Fibroblast of lung (primary cell): ENCODE data around the gene ZBTB40. TPM values are rescaled to one million over a fixed set of nuclear protein-coding genes. Genes with fewer than 3 reads are reported as not detected.

Source experiments
- DNase-seq, 2 donors: peaks; one replicate each; pipeline versions ENCODE4 v3.0.0 to v3.0.0-alpha.2; 2010; ENCODE audit warnings: low read depth in 2 of 2
- H2AFZ ChIP-seq: 2 replicates; pipeline ENCODE4 v1.5.1; 2012; ENCODE audit warnings: low read length, control low read depth, inconsistent platforms
- H3K27ac ChIP-seq: 2 replicates; pipeline ENCODE4 v1.5.1; 2011; ENCODE audit warnings: low read length, control low read depth; ENCODE audit not compliant: insufficient read depth
- H3K27me3 ChIP-seq: 2 replicates; pipeline ENCODE4 v1.5.1; 2011; ENCODE audit warnings: mild to moderate bottlenecking, low read length; ENCODE audit not compliant: control insufficient read depth, insufficient read depth
- H3K36me3 ChIP-seq: 2 replicates; pipeline ENCODE4 v1.5.1; 2011; ENCODE audit warnings: low read length; ENCODE audit not compliant: control insufficient read depth, insufficient read depth
- H3K4me1 ChIP-seq: 2 replicates; pipeline ENCODE4 v1.5.1; 2011; ENCODE audit warnings: low read length; ENCODE audit not compliant: control insufficient read depth, insufficient read depth; ENCODE audit errors: extremely low read depth
- H3K4me2 ChIP-seq: 2 replicates; pipeline ENCODE4 v1.5.1; 2011; ENCODE audit warnings: low read length, control low read depth; ENCODE audit not compliant: insufficient read depth; ENCODE audit errors: extremely low read depth
- H3K4me3 ChIP-seq, 4 experiments: fragments of 200-600 bp in 1 of 4; sonication (generic) in 1 of 4; replicated peaks in 1 of 4; 2 replicates each; pipeline ENCODE4 v1.5.1; 2011 to 2016; ENCODE audit warnings: low read length in 4 of 4, low read depth in 3 of 4, mild to moderate bottlenecking in 3 of 4, control low read depth in 2 of 4, inconsistent platforms in 1 of 4, mixed read lengths in 1 of 4; ENCODE audit not compliant: insufficient read depth in 1 of 4; ENCODE audit errors: control extremely low read depth in 1 of 4
- H3K79me2 ChIP-seq: 2 replicates; pipeline ENCODE4 v1.5.1; 2012; ENCODE audit warnings: mild to moderate bottlenecking, low read length, inconsistent platforms; ENCODE audit not compliant: control insufficient read depth, insufficient read depth
- H3K9ac ChIP-seq: 2 replicates; pipeline ENCODE4 v1.5.1; 2011; ENCODE audit warnings: mild to moderate bottlenecking, low read length, control low read depth; ENCODE audit not compliant: insufficient read depth
- H3K9me3 ChIP-seq: 2 replicates; pipeline ENCODE4 v1.5.1; 2012; ENCODE audit warnings: low read depth, low read length; ENCODE audit not compliant: control insufficient read depth, insufficient read depth
- H4K20me1 ChIP-seq: 2 replicates; pipeline ENCODE4 v1.5.1; 2011; ENCODE audit warnings: low read length; ENCODE audit not compliant: control insufficient read depth, insufficient read depth; ENCODE audit errors: extremely low read depth
- CTCF ChIP-seq, 2 donors: IDR thresholded peaks in 1 of 2; conservative IDR thresholded peaks in 1 of 2; 1 replicate in 1 of 2; 2 replicates in 1 of 2; pipeline ENCODE4 v1.5.1; 2011 to 2012; ENCODE audit warnings: low read length in 2 of 2, control low read depth in 1 of 2, inconsistent platforms in 1 of 2, low read depth in 1 of 2, mild to moderate bottlenecking in 1 of 2
- EZH2 ChIP-seq: IDR thresholded peaks from 2 replicates; pipeline ENCODE4 v1.5.1; 2012; ENCODE audit warnings: low read length, control low read depth, mild to moderate bottlenecking; ENCODE audit errors: missing control alignments
- polyA plus RNA-seq, 2 donors: library from polyadenylated mRNA; depleted of rRNA in 1 of 2; stranded (reverse) in 1 of 2; unstranded in 1 of 2; fragments of >200 nt; gene quantifications; 2 replicates each; pipeline ENCODE4 v1.2.1, GENCODE V29; 2011 to 2012; ENCODE audit warnings: missing spikeins in 1 of 2
- total RNA-seq: library from RNA; depleted of rRNA; stranded (reverse); fragments of >200 nt; gene quantifications from 2 replicates; pipeline ENCODE4 v1.2.1, GENCODE V29; 2014

ZBTB40 gene
- total and polyA plus RNA-seq, 2 donors (not counting 1 experiment from before 2014, with no cell fraction given) = 3.4 to 12.4 TPM

DNA sequence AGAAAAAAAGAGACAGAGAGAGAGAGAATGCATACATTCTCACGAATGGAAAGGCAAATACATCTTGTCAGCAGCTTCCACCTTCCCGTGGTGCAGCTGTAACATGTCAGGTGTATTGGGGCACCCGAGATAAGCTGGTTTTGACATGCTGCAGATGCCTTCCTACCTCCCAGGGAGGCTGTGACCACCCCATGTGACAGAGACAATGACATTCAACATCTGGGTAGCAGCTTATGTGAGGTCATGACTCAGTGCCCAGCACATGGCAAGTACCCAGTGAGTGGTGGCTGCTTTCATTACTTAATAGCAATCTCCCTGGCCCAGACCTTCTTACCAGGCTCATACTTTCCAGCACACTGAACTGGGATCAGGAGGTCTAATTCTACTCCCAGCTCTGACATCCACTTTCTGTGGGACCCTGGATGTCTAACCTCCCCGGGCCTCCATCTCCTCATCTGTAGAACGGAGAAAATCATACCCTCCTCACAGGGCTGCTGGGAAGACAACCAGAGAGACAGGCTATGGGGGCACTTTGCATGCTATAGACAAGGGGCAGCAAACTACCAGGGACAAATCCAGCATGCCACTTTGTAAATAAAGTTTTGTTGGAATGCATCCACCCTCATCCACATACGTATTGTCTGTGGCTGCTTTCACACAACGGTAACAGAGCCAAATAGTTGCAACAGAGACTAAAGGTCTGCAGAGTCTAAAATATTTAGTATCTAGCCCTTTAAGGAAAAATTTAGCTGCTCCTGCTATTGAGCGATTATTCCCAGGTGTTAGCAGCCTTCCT is 38.5 kb upstream of the ZBTB40 start:
- Histone ChIP-seq H3K79me2 (no peaks in the 10 kb centered on the region), H3K36me3 (no peaks in the 10 kb centered on the region), H4K20me1 (no peaks in the 10 kb centered on the region), H2AFZ (no peak overlapping the region), H3K4me1 (peaks cover 2% of the 10 kb centered on the region), H3K4me3 (no peak overlapping the region), H3K9me3 (no peaks in the 10 kb centered on the region), H3K9ac (no peak overlapping the region), H3K27ac (no peak overlapping the region), H3K4me2 (no peak overlapping the region), H3K27me3 (peaks cover 2% of the 10 kb centered on the region)
- DNase-seq = peak; percentile 16 to 27
- TF ChIP-seq EZH2 (no peak), CTCF (conservative IDR thresholded peaks at IDR 0.05 in 1 of 2, IDR thresholded peaks at IDR 0.05 in 1 of 2; ENCODE audit: low read depth in 1 of 2, low read length in 2 of 2) (no peak)

DNA sequence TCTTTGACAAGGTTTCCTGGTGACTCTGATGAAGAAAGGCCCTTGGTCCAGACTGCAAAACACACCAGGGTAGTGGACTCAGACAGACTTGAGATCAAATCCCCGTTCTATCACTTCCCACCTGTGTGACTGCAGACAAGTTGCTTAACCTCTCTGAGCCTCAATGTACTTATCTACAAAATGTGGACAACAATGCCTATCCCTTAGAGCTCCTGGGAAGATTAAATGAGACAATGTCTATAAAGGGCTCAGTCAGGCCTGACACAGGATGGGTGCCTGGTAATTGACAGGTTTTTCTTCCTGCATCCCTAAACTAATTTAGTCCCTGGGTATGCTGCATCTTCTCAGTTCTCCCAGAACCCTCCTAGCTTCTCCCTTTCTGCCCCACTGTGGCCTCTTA is 37.9 kb upstream of the ZBTB40 start:
- H2AFZ ChIP-seq = no peak overlapping the region
- no peak for TF ChIP-seq CTCF (conservative IDR thresholded peaks at IDR 0.05 in 1 of 2, IDR thresholded peaks at IDR 0.05 in 1 of 2; ENCODE audit: low read depth in 1 of 2, low read length in 2 of 2)
- no peak for TF ChIP-seq EZH2

GRCh38 chr1:22414244-22414751 is 37.4 kb upstream of the ZBTB40 start:
- Histone ChIP-seq H3K79me2 (no peaks in the 10 kb centered on the region), H4K20me1 (no peaks in the 10 kb centered on the region), H3K4me3 (no peak overlapping the region), H3K36me3 (no peaks in the 10 kb centered on the region), H3K9me3 (no peaks in the 10 kb centered on the region), H2AFZ (no peak overlapping the region), H3K27me3 (peaks cover 2% of the 10 kb centered on the region), H3K4me2 (no peak overlapping the region), H3K4me1 (peaks cover 6% of the 10 kb centered on the region), H3K9ac (no peak overlapping the region), H3K27ac (no peak overlapping the region)
- TF ChIP-seq EZH2 = no peak
- TF ChIP-seq CTCF (conservative IDR thresholded peaks at IDR 0.05 in 1 of 2, IDR thresholded peaks at IDR 0.05 in 1 of 2; ENCODE audit: low read depth in 1 of 2, low read length in 2 of 2) = no peak
- DNase-seq = peak; percentile 4 to 59

More for the DNA sequence above, 37.9 kb upstream of the ZBTB40 start:
- DNase-seq = no peak
- Histone ChIP-seq H3K9ac (no peak overlapping the region), H3K27me3 (peaks cover 2% of the 10 kb centered on the region), H3K4me1 (peaks cover 4% of the 10 kb centered on the region), H3K9me3 (no peaks in the 10 kb centered on the region), H3K27ac (no peak overlapping the region), H3K79me2 (no peaks in the 10 kb centered on the region), H4K20me1 (no peaks in the 10 kb centered on the region), H3K4me2 (no peak overlapping the region), H3K4me3 (no peak overlapping the region), H3K36me3 (no peaks in the 10 kb centered on the region)
